RWPE2 (cell line): Measurements from ENCODE around the gene TNPO1.

Source experiments
- ATAC-seq: fragments of 200-7000 bp; cut with Tn5 transposase; 3 replicates; pipeline ENCODE4 v1.9.1; 2021; ENCODE audit warnings: low read depth
- DNase-seq: peaks from one replicate; pipeline ENCODE4 v3.0.0-alpha.2; 2020; ENCODE audit warnings: low spot score
- H3K27ac ChIP-seq: fragments of 450-650 bp; 2 replicates; pipeline ENCODE4 v1.5.1; 2017; ENCODE audit warnings: mild to moderate bottlenecking; ENCODE audit not compliant: poor library complexity, severe bottlenecking
- H3K27me3 ChIP-seq: fragments of 250-450 bp; sonication (Bioruptor Pico); 2 replicates; pipeline ENCODE4 v1.5.1; 2021; ENCODE audit warnings: mild to moderate bottlenecking, moderate library complexity; ENCODE audit not compliant: insufficient read depth, poor library complexity, severe bottlenecking
- H3K36me3 ChIP-seq: fragments of 250-450 bp; sonication (Bioruptor Pico); 2 replicates; pipeline ENCODE4 v1.5.1; 2020; ENCODE audit warnings: low read depth, mild to moderate bottlenecking, moderate library complexity
- H3K4me1 ChIP-seq: fragments of 250-450 bp; sonication (Bioruptor Pico); 2 replicates; pipeline ENCODE4 v1.5.1; 2021; ENCODE audit warnings: mild to moderate bottlenecking, moderate library complexity; ENCODE audit not compliant: insufficient read depth, poor library complexity, severe bottlenecking
- H3K4me3 ChIP-seq: fragments of 250-450 bp; sonication (Bioruptor Pico); 2 replicates; pipeline ENCODE4 v1.5.1; 2021; ENCODE audit warnings: mild to moderate bottlenecking, moderate library complexity; ENCODE audit not compliant: severe bottlenecking
- H3K9me3 ChIP-seq: fragments of 250-450 bp; sonication (Bioruptor Pico); 2 replicates; pipeline ENCODE4 v1.5.1; 2021; ENCODE audit warnings: mild to moderate bottlenecking, moderate library complexity; ENCODE audit not compliant: severe bottlenecking
- CTCF ChIP-seq: fragments of 450-650 bp; IDR thresholded peaks from one replicate; pipeline ENCODE4 v1.5.1; 2017; ENCODE audit warnings: mild to moderate bottlenecking, moderate library complexity; ENCODE audit not compliant: poor library complexity, severe bottlenecking

TNPO1 gene

GRCh38 chr5:72779520-72779919 is 36.9 kb upstream of the TNPO1 start:
- DNase-seq, result no peak
- H3K4me1 ChIP-seq, result no peaks in the 10 kb centered on the region
- H3K36me3 ChIP-seq, result no peaks in the 10 kb centered on the region
- no peak for ATAC-seq
- no peaks in the 10 kb centered on the region for H3K27me3 ChIP-seq
- no peak overlapping the region for H3K27ac ChIP-seq
- H3K9me3 ChIP-seq, result peaks cover 5% of the 10 kb centered on the region
- no peak for TF ChIP-seq CTCF
- H3K4me3 ChIP-seq, result no peak overlapping the region

- Histone ChIP-seq H3K9me3 (peaks cover 5% of the 10 kb centered on the region), H3K36me3 (no peaks in the 10 kb centered on the region), H3K27ac (no peak overlapping the region), H3K27me3 (no peaks in the 10 kb centered on the region), H3K4me1 (peaks cover 4% of the 10 kb centered on the region), H3K4me3 (no peak overlapping the region)
- ATAC-seq (no peak), DNase-seq (no peak)
- TF ChIP-seq CTCF, result no peak
These were observed 33.1 kb upstream of the TNPO1 start for GRCh38 chr5:72783354-72783753.

- Histone ChIP-seq H3K9me3 (peaks cover 4% of the 10 kb centered on the region), H3K27ac (no peak overlapping the region), H3K27me3 (no peaks in the 10 kb centered on the region), H3K4me1 (peaks cover 12% of the 10 kb centered on the region), H3K36me3 (no peaks in the 10 kb centered on the region), H3K4me3 (no peak overlapping the region)
- DNase-seq (no peak), ATAC-seq (no peak)
- TF ChIP-seq CTCF, result no peak
These were observed 32.3 kb upstream of the TNPO1 start for GRCh38 chr5:72784129-72784528.

- TF ChIP-seq CTCF, result no peak
- Histone ChIP-seq H3K27ac (no peak overlapping the region), H3K4me3 (no peak overlapping the region), H3K9me3 (no peaks in the 10 kb centered on the region), H3K36me3 (no peaks in the 10 kb centered on the region), H3K4me1 (peaks cover 19% of the 10 kb centered on the region), H3K27me3 (no peaks in the 10 kb centered on the region)
- DNase-seq (no peak), ATAC-seq (no peak)
These were observed 30.7 kb upstream of the TNPO1 start for GRCh38 chr5:72785801-72786200.

GRCh38 chr5:72786676-72787075 is 29.8 kb upstream of the TNPO1 start:
- Histone ChIP-seq H3K27ac (no peak overlapping the region), H3K4me3 (no peak overlapping the region), H3K27me3 (no peaks in the 10 kb centered on the region), H3K36me3 (no peaks in the 10 kb centered on the region), H3K4me1 (peaks cover 19% of the 10 kb centered on the region), H3K9me3 (no peaks in the 10 kb centered on the region)
- DNase-seq (no peak), ATAC-seq (no peak)
- no peak for TF ChIP-seq CTCF
